Globus pallidus (tissue), 1 donor: ENCODE data around the gene RCBTB2.
A peak's percentile ranks its signal among the peaks of the same experiment; 100 is the strongest.
"Not testable (repeated sequence)": the region's sequence is repeated elsewhere in the genome, so short reads cannot be mapped to it uniquely, and the experiment has no call there.

Source experiments
- DNase-seq: peaks from one replicate; pipeline ENCODE4 v3.0.0-alpha.2; 2015; ENCODE audit warnings: low spot score

RCBTB2 gene

DNA sequence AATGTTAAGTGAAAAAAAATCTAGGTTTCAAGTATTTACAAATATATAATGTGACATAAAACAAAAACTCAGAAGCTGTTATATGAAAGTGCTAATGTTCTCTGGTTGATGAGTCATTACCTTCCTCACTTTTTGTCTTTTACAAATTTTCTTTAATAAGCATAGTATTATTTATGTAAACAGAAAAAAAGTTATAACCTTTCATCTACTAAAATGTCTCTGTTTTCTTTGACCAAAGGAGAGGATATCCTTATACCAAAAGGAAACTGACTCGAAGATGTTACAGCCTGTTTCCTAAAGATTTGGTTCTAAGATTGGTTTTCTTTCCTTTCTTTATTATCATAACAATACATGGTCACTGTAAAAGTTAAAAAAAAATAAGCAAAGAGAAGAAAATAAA lies 38.0 kb downstream of the RCBTB2 start:
- DNase-seq = no peak

- DNase-seq = peak; percentile 66
Observed at GRCh38 chr13:48493851-48494250, 39.0 kb downstream of the RCBTB2 start.

GRCh38 chr13:48493066-48493765 lies 39.7 kb downstream of the RCBTB2 start:
- peak; percentile 46 for DNase-seq

DNA sequence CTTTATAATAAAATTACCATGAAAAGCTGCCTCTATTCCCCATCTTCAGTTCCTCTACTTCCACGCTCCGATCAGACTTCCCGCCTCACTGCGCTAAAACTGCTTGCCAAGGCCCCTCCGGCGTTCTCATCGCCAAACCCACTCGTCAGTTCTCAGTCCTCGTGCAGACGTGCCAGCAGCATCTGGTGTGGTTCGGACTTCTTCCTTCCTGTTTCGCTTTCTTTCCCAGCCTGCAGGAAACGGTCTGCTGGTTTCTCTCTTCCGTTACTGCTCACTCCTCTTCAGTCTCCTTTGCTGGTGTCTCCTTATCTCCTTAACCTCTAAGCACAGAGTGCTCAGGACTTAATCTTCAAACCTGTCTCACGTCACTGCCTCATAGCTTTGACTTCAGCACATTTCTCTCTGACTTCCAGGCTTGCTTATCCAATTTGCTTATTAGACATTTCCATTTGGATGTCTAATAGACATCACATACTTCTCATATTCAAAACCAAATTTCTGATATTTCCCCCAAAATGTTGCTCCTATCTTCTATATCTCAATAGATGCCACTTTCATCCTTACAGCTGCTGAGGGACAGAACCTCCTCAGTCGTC lies 40.3 kb downstream of the RCBTB2 start:
- peak; percentile 80 for DNase-seq

DNA sequence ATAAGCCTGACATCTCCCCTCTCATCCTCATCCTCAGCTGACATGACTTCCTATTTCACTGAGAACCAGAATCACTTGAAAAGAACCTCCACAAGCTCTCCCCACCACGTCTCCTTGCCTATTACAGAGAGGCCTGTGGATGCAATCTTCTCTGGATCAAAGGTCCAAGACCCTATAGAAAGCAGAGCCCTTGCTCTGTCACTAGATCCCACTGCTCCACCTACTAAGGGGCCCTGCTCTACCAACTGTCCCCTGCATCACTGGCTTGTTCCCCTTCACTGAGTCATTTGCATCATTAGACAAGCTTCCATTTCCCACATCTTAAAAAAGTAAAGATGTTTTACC lies 40.8 kb downstream of the RCBTB2 start:
- DNase-seq = peak; percentile 43

- no peak for DNase-seq
Observed at GRCh38 chr13:48491423-48492095, 41.3 kb downstream of the RCBTB2 start.

DNA sequence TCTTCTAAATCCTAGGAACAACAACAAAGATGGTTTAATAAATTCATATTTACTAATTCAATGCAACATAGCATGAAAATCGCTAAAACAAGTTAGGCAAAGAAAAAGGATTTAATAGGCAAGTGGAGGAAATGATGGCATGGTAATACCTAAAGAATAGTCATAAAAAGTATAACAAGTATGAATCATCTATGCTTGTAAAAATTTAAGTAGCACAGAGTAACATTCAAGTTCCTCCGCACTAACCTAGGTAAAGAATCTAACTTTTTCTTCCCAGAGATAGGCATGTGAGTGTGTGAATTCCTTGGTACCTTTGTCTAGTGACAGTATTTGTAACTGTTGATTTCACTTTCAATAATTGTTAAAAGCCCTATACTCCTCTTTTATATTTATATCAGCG lies 42.6 kb downstream of the RCBTB2 start:
- no peak for DNase-seq

- no peak for DNase-seq
Observed at GRCh38 chr13:48489666-48490065, 43.2 kb downstream of the RCBTB2 start.

DNA sequence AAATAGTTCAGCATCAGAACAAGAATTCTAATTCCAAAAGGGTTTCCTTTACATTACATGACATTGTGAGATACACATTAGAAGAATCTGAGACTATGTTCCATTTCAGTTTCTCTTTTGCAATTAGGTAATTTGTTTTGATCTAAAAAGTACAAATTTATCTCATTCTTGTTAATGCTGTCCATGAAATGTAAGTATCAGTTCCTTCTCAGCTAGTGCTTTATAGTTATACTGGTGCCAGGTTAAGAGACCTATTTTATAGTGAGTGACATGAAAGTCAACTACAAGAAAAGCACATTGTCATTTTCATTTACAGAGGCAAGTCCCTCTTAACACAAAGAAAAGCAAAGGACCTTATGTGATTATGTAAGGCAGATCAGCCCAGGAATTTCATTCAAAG lies 43.9 kb downstream of the RCBTB2 start:
- no peak for DNase-seq

DNA sequence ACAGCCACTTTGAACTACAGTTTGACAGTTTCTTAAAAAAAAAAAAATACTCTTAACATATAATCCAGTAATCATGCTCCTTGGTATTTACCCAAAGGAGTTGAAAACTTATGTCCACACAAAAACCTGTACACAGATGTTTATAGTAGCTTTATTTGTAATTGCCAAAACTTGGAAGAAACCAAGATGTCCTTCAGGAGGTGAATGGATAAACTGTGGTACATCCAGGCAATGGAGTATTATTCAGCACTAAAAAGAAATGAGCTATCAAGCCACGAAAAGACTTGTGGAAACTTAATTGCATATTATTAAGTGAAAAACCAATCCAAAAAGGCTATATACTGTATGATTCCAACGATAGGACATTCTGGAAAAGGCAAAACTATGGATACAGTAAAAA lies 44.9 kb downstream of the RCBTB2 start:
- DNase-seq = no peak

DNA sequence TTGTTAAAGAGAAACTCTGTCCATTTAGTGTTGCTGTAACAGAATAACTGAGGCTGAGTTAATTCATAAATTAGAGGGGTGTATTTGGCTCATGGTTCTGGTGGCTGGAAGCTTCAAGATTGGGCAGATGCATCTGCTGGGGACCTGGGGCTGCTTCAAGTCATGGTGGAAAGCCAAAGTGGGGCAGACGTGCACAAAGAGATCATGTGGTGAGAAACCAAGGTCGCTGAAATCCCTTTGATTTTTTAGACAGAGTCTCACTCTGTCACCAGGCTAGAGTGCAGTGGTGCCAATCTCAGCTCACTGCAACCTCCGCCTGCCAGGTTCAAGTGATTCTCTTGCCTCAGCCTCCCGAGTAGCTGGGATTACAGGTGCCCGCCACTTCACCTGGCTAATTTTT lies 46.0 kb downstream of the RCBTB2 start:
- no peak for DNase-seq

DNA sequence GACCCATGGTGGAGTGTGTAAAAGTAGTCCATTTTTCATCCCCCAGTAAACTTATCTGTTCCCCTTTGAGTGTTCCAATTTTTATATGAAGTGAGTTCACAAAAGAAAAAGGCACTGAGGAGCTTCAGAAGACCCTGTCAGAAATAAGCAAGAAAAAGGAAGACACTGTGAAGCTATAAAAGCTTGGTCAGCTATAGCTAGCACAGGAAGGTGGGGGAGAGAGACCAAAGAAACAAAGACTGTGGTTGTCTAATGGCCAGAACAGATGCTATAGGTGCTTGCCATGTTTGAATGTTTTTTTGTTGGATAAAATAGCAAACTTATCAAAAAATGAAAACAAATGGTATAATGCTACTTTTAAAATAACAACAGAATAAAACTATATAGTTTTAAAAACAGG lies 46.5 kb downstream of the RCBTB2 start:
- no peak for DNase-seq

- no peak for DNase-seq
Observed at GRCh38 chr13:48485432-48485831, 47.4 kb downstream of the RCBTB2 start.

DNA sequence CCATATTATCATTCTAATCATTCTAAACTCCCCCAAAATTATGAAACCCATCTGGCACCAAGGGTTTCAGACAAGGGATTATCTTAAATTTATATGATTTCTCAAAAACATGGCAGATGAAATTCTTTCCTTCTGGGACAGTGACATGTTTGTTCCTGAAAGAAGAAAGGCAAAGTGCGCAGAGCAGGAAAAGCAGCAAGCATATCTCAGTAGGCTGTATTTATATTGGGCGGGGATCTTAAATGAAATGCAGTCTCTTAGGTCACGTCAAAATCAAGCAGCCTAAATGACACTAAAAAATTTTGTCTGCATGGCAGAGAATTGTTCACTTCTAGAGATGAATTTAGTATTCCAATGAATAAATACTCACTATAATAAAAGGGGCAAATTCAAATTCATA lies 49.3 kb downstream of the RCBTB2 start:
- DNase-seq = no peak

DNA sequence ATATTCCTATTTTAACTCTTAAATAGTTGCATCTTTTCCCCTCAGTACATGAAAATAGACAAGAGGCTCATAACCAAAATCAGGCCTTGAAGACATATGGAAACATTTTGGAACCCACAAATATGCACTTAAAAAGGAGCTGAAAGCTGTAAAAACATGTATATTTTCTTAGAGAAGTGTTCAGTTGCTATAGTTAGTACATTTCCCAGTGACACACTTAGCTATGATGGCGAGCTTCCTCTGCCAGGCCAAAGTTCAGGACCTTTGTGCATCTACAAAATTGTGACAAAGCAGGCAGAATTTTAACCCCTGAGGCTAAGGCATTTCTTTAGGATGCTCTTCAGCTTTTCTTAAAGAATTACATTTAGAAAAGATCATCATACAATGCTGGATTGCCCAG lies 54.5 kb downstream of the RCBTB2 start:
- DNase-seq = no peak

- no peak for DNase-seq
Observed at GRCh38 chr13:48477191-48477855, 55.6 kb downstream of the RCBTB2 start.

DNA sequence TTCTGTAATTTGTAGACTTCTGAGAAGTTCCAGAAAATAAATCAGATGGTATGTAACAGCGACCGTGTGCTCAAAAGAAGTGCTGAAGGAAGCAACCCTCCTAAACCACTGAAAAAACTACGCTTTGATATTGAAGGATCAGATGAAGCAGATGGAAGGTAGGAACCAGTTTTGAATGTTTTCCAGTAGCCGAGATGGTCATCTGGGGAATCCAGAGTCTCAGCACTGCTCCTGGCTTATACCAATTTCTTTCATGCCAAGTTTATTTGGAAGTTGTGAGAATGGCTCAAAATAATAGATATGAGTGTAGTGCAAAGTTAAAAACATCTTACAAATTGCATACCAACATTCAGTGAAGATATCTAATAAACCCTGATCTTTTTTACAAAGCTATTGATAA lies 56.2 kb downstream of the RCBTB2 start:
- DNase-seq = no peak

DNA sequence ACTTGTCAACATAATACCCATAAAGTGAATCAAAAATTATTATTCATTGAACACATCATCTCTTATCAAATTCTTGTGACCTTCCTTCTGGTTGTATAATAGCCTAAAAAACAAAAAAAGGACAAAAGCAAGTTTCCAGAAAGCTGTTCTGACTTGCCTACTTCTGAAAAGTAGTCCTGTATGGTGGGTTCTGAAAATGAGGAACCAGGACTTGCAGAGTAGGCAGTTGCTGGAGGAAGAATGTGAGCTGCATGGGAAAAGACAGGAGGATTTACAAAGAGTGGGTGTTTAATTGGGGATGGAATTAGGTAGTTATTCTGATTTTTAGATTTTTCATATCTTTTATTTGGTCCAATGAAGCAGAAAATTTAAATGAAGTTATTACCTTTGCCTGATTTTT lies 56.7 kb downstream of the RCBTB2 start:
- DNase-seq = no peak

DNA sequence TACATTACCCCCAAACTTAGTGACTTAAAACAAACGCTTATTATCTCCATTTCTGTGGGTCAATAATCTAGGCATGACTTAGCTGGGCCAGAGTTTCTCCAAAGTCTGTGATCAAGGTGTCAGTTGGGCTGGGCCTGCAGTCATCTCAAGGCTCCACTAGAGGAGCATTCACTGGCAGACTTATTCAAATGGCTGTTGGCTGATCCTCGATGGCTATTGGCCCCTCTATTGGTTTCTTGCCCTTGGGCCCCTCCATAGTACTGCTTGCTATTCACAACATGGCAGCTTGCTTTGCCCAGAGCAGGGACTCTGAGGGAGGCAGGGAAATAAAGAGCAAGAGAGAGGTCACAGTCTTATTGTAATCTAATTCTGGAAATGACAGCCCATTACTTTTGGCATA lies 57.6 kb downstream of the RCBTB2 start:
- DNase-seq = no peak

GRCh38 chr13:48457578-48458242 lies 75.2 kb downstream of the RCBTB2 start:
- DNase-seq = no peak

- DNase-seq = no peak
Observed at GRCh38 chr13:48456546-48456945, 76.3 kb downstream of the RCBTB2 start.

GRCh38 chr13:48451196-48451595 lies 81.7 kb downstream of the RCBTB2 start:
- not testable (repeated sequence) for DNase-seq

GRCh38 chr13:48449656-48450055 lies 83.2 kb downstream of the RCBTB2 start:
- DNase-seq = no peak
